C4-2B (cell line): Measurements from ENCODE around the gene ISL1.

Experiments used
- CTCF ChIP-seq: fragments of 450-650 bp; conservative IDR thresholded peaks from 2 replicates; pipeline ENCODE4 v1.5.1; 2017; ENCODE audit warnings: mild to moderate bottlenecking
- ZFX ChIP-seq: fragments of 450-650 bp; IDR thresholded peaks from 2 replicates; pipeline ENCODE4 v1.6.1; 2017

GRCh38 chr5:51336878-51337277, 46.4 kb upstream of the ISL1 start:
- TF ChIP-seq CTCF, result no peak
- TF ChIP-seq ZFX, result no peak
